Hepatocyte (in vitro differentiated cells): ENCODE measurements around the gene PRDM10. TPM values are rescaled to one million over a fixed set of nuclear protein-coding genes. Genes with fewer than 3 reads are reported as not detected.
"Not testable (repeated sequence)": the region's sequence is repeated elsewhere in the genome, so short reads cannot be mapped to it uniquely, and the experiment has no call there.

Experiments used
- DNase-seq: peaks from one replicate; pipeline ENCODE4 v3.0.0-alpha.2; 2016; ENCODE audit warnings: low spot score
- H2AFZ ChIP-seq: fragments of 200-600 bp; sonication (generic); 2 replicates; pipeline ENCODE4 v1.6.0; 2016; ENCODE audit warnings: antibody characterized with exemption, mild to moderate bottlenecking
- H3K27ac ChIP-seq: fragments of 200-600 bp; sonication (generic); 2 replicates; pipeline ENCODE4 v1.5.1; 2016; ENCODE audit warnings: mild to moderate bottlenecking
- H3K27me3 ChIP-seq: fragments of 200-600 bp; sonication (generic); 2 replicates; pipeline ENCODE4 v1.6.1; 2016
- H3K36me3 ChIP-seq: fragments of 200-600 bp; sonication (generic); replicated peaks from 2 replicates; pipeline ENCODE4 v1.5.1; 2016; ENCODE audit warnings: low read depth; ENCODE audit not compliant: insufficient read depth
- H3K4me1 ChIP-seq: fragments of 200-600 bp; sonication (generic); 2 replicates; pipeline ENCODE4 v1.5.1; 2016; ENCODE audit warnings: mild to moderate bottlenecking, moderate library complexity; ENCODE audit not compliant: insufficient read depth
- H3K4me2 ChIP-seq: fragments of 200-600 bp; sonication (generic); 2 replicates; pipeline ENCODE4 v1.6.0; 2016
- H3K4me3 ChIP-seq: fragments of 200-600 bp; sonication (generic); 2 replicates; pipeline ENCODE4 v1.5.1; 2016; ENCODE audit warnings: mild to moderate bottlenecking
- H3K79me2 ChIP-seq: fragments of 200-600 bp; sonication (generic); 2 replicates; pipeline ENCODE4 v1.6.0; 2017; ENCODE audit warnings: mild to moderate bottlenecking
- H3K9me2 ChIP-seq: fragments of 200-600 bp; sonication (generic); replicated peaks from 2 replicates; pipeline ENCODE4 v1.6.0; 2017; ENCODE audit warnings: mild to moderate bottlenecking; ENCODE audit not compliant: insufficient read depth
- H3K9me3 ChIP-seq: fragments of 200-600 bp; sonication (generic); 2 replicates; pipeline ENCODE4 v1.5.1; 2016; ENCODE audit warnings: low read depth, mild to moderate bottlenecking
- H4K20me1 ChIP-seq: fragments of 200-600 bp; sonication (generic); 2 replicates; pipeline ENCODE4 v1.6.0; 2016; ENCODE audit warnings: mild to moderate bottlenecking; ENCODE audit not compliant: insufficient read depth, poor library complexity, severe bottlenecking
- EZH2 ChIP-seq: fragments of 200-600 bp; sonication (generic); IDR thresholded peaks from 2 replicates; pipeline ENCODE4 v1.6.1; 2016; ENCODE audit warnings: antibody characterized with exemption, mild to moderate bottlenecking, borderline replicate concordance
- EZH2phosphoT487 ChIP-seq: fragments of 200-600 bp; sonication (generic); IDR thresholded peaks from one replicate; pipeline ENCODE4 v1.6.1; 2018; ENCODE audit warnings: antibody characterized with exemption, mild to moderate bottlenecking, low read depth, moderate library complexity; ENCODE audit not compliant: unreplicated experiment, severe bottlenecking
- WGBS: methylation state at CpG from one replicate; pipeline ENCODE4 v1.1.6; 2016; ENCODE audit warnings: low lambda C conversion rate; ENCODE audit errors: missing lambda C conversion rate; 5-methylcytosine and 5-hydroxymethylcytosine counted together
- polyA plus RNA-seq: library from polyadenylated mRNA; unstranded; fragments of >200 nt; fragmentation: Nextera tagmentation; extraction: Ambion mirVana; gene quantifications from 2 replicates; pipeline ENCODE4 v1.2.1, GENCODE V29; 2016
- total RNA-seq: library from RNA; depleted of rRNA; stranded (reverse); fragments of >200 nt; gene quantifications from 2 replicates; pipeline ENCODE4 v1.2.3, GENCODE V29; 2014
- TF ChIP-seq, protein P1 (sequence below): fragments of 200-600 bp; sonication (generic); IDR thresholded peaks from 2 replicates; pipeline ENCODE4 v1.5.1; 2016; ENCODE audit warnings: antibody characterized with exemption, mild to moderate bottlenecking; ENCODE audit not compliant: poor library complexity

Gene PRDM10
- total and polyA plus RNA-seq, 2 experiments from 2014 or later: 3.8 to 7.1 TPM

GRCh38 chr11:129960216-129961214 lies 42.1 kb downstream of the PRDM10 start:
- Histone ChIP-seq H2AFZ (no peak overlapping the region), H3K27ac (peak overlapping the region; percentile 72), H3K9me3 (no peaks in the 10 kb centered on the region), H3K27me3 (no peaks in the 10 kb centered on the region), H3K9me2 (no peaks in the 10 kb centered on the region), H3K36me3 (no peaks in the 10 kb centered on the region), H3K4me2 (no peak overlapping the region), H3K79me2 (no peaks in the 10 kb centered on the region), H4K20me1 (no peaks in the 10 kb centered on the region), H3K4me1 (no peaks in the 10 kb centered on the region), H3K4me3 (no peak overlapping the region)
- peak; percentile 40 for DNase-seq
- 91% methylated on average over 18 of the region's 18 CpGs for WGBS
- TF ChIP-seq EZH2 (no peak), EZH2phosphoT487 (no peak)
- TF ChIP-seq, protein P1, sequence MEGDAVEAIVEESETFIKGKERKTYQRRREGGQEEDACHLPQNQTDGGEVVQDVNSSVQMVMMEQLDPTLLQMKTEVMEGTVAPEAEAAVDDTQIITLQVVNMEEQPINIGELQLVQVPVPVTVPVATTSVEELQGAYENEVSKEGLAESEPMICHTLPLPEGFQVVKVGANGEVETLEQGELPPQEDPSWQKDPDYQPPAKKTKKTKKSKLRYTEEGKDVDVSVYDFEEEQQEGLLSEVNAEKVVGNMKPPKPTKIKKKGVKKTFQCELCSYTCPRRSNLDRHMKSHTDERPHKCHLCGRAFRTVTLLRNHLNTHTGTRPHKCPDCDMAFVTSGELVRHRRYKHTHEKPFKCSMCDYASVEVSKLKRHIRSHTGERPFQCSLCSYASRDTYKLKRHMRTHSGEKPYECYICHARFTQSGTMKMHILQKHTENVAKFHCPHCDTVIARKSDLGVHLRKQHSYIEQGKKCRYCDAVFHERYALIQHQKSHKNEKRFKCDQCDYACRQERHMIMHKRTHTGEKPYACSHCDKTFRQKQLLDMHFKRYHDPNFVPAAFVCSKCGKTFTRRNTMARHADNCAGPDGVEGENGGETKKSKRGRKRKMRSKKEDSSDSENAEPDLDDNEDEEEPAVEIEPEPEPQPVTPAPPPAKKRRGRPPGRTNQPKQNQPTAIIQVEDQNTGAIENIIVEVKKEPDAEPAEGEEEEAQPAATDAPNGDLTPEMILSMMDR: no peak

DNA sequence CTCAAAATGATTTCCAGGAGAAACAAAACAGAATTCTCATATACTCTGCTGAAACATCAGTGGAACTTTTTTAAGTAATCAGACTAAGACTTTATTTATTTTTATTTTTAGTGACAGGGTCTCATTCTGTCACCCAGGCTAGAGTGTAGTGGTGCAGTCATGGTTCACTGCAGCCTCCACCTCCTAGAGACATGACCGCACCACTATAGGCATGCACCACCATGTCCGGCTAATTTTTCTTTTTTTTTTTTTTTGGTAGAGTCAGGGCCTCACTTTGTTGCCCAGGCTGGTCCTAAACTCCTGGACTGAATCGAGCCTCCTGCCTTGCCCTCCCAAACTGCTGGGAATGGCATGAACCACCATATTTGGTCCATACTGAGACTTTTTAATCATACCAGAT lies 42.9 kb downstream of the PRDM10 start:
- no peak overlapping the region for H3K4me2 ChIP-seq
- no peak for DNase-seq
- TF ChIP-seq EZH2: no peak
- no peak for TF ChIP-seq EZH2phosphoT487
- TF ChIP-seq, protein P1: no peak
- no peaks in the 10 kb centered on the region for H3K4me1 ChIP-seq
- no peaks in the 10 kb centered on the region for H3K9me2 ChIP-seq
- 96% methylated on average over 3 of the region's 3 CpGs for WGBS
- no peak overlapping the region for H2AFZ ChIP-seq
- no peaks in the 10 kb centered on the region for H3K9me3 ChIP-seq
- no peak overlapping the region for H3K4me3 ChIP-seq
- H3K27me3 ChIP-seq: no peaks in the 10 kb centered on the region
- no peaks in the 10 kb centered on the region for H4K20me1 ChIP-seq
- H3K79me2 ChIP-seq: no peaks in the 10 kb centered on the region
- H3K27ac ChIP-seq: no peak overlapping the region
- H3K36me3 ChIP-seq: no peaks in the 10 kb centered on the region

DNA sequence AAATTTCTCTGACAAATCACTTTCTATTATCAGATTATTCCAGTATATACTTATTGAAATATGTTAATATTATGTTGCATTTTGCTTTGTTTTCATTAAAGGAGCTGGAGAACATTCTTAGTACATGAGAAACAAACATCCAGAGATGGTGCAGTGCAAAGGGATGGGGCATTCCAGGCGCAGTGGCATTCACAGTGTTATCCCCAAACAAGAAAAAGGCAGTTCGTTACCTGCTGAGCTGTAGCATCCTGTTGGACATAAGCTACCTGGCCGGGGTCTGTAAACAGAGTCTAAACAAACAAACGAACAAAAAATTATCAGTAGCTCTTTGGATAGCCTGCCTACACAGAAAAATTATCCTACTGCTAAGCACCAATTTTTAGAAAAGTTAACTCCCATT lies 47.4 kb downstream of the PRDM10 start:
- Histone ChIP-seq H3K4me2 (no peak overlapping the region), H3K27ac (no peak overlapping the region), H3K27me3 (no peaks in the 10 kb centered on the region), H3K9me3 (no peaks in the 10 kb centered on the region), H3K79me2 (no peaks in the 10 kb centered on the region), H3K36me3 (no peaks in the 10 kb centered on the region), H4K20me1 (no peaks in the 10 kb centered on the region), H3K9me2 (no peaks in the 10 kb centered on the region), H2AFZ (no peak overlapping the region), H3K4me3 (no peak overlapping the region), H3K4me1 (peaks cover 4% of the 10 kb centered on the region)
- no peak for TF ChIP-seq EZH2phosphoT487
- no peak for TF ChIP-seq EZH2
- TF ChIP-seq, protein P1: no peak
- DNase-seq: no peak
- WGBS: 80% methylated on average over 4 of the region's 4 CpGs

- not testable (repeated sequence) for H3K9me2 ChIP-seq, H3K27me3 ChIP-seq, H3K36me3 ChIP-seq, H4K20me1 ChIP-seq, H3K4me2 ChIP-seq, H2AFZ ChIP-seq, H3K4me3 ChIP-seq, H3K79me2 ChIP-seq, H3K4me1 ChIP-seq, H3K27ac ChIP-seq, DNase-seq, H3K9me3 ChIP-seq
- WGBS: 94% methylated on average over 1 of the region's 1 CpG
Measured at GRCh38 chr11:129954703-129955102, 47.9 kb downstream of the PRDM10 start.
